ENCODE measurements around the gene CDH23.
"Not testable (repeated sequence)": the region's sequence is repeated elsewhere in the genome, so short reads cannot be mapped to it uniquely, and the experiment has no call there.

CDH23 gene

DNA sequence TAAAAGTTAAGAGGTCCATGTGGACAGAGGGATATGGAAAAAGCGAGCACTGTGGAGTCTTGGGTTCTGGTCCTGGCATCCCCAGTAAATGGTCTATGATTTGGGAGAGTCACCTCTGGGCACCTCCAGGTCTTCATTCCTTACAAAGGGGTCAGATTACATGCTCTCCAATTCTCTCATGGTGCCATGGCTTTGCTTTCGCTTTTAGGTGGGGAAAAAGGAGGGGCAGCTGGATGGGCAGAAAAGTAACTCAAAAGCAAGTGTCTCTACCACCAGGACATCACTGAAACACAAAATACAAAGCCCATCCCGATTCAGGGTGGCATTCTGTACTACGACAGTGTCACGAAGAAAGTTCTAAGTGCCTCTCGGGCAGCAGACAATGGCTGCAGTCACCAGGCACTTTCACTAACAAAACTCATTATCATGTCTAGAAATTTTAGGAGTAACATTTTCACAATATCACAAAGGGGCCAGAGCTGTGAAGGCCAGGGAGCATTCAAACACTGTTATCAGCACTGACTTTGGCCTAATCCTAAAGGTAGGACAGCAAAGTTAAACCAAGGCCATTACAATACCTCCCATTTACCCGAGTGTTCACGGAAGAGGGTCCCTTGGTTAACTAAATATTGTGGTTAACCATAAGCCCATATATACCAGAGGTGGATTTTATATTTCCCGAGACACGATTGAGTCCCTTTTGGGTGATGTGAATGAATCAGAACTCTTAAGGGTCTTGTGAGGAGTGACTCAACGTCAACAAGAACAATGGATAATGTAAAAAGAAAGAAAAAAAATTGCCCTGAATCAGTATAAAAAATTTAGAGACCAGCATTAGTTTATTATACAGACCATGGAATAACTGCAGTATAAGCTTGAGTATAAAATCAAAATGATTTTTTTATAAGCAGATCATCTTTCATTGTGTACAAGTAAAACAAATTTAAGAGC lies 451.9 kb downstream of the CDH23 start:
- DNase-seq: no peak

DNA sequence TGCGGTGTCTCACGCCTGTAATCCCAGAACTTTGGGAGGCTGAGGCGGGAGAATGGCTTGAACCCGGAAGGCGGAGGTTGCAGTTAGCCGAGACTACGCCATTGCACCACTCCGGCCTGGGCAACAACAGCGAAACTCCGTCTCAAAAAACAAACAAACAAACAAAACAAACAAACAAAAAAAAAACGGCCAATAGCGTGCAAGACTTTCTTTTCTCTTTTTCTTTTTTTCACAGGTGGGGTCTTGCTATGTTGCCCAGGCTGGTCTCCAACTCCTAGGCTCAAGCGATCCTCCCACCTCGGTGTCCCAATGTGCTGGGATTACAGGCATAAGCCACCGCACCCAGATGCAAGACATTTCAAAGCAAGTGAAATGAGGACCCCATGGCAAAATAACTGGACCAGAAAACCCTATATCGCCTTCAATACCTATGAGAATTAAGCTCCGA lies 452.8 kb downstream of the CDH23 start:
- no peak for DNase-seq

DNA sequence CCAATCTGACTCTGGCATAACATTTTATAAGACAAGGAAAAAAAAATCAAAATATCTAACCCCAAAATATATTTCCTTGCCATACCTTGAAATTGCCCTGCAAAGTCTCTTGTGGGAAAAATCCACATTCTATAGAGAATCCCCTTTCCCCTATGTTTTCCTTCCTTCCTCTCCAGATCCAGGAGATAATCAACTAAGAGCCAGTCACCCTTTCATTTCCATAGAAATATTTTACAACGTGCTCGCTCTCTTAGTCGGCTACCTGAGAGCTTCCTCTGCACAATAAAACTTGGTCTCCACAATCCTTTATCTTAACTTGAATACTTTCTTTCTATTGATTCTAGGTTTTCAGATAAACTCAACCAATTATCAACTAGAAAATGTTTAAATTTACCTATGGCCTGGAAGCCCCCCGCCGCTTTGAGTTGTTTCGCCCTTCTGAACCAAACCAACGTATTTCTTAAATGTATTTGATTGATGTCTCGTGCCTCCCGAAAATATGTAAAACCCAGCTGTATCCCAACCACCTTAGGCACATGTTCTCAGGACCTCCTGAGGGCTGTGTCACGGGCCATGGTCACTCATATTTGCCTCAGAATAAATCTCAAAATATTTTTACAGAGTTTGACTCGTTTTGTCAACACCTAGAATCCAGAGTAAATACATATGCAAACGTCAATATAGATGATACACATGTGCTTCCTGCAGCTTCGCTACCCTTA lies 453.5 kb downstream of the CDH23 start:
- no peak for DNase-seq

DNA sequence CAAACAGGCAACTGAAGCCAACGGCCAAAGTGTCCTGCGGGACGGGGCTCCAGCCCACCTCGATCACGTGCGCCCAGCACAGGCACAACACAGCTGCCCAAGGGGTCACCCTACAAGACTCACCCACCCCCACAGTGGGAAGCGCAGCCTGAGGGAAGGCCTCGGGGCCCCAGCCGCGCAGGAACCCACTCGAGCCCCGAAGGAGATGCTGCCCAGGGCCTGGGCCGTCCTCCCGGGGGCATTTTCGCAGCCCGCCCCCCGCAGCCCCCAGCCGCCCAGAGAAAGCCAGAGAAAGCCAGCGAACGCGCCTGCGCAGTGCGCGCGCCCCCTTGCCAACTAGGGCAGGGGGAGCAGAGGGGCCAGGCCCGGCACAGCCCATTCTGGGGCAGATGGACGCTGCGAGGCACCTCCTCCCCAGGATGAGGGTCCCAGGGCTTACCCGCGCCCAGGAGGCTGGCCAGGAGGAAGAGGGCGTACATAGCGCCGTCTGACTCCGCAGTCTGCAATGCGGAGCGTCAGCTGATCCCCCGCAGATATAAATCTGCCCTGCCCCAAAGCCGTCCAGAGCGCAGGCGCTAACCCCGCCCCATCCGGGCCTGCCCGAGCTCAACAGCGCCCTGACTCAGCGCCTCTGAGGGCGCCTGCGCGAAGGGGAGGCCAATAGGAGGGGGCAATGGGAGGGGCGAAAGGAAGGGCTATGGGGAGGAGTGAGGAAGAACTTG lies 454.2 kb downstream of the CDH23 start, which contains the start of gene PSAP:
Gene PSAP (minus strand): TSS at position 509 of the 722 bp plus-strand sequence. CDS start 30 bp downstream, at position 479.
- peak; percentile 93 to 94 for DNase-seq

DNA sequence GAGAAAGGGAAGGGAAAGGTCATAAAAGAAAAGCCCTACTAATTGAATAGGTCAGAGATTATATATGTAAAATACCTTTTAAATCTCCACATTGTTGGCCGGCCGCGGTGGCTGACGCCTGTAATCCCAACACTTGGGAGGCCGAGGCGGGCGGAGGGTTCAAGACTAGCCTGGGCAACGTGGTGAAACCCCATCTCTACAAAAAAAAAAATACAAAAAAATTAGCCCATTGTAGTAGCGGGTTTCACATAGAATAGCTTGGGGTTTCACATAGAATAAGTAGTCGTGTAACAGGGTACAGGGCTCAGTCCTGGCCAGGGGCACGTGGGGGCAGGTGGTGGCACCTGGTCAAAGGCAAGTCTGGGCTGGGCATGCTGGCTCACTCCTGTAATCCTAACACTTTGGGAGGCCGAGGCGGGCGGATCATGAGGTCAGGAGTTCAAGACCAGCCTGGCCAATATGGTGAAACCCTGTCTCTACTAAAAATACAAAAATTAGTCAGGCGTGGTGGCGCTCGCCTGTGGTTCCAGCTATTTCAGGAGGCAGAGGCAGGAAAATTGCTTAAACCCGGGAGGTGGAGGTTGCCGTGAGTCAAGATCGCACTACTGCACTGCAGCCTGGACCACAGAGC lies 454.9 kb downstream of the CDH23 start:
- DNase-seq: not testable (repeated sequence)

DNA sequence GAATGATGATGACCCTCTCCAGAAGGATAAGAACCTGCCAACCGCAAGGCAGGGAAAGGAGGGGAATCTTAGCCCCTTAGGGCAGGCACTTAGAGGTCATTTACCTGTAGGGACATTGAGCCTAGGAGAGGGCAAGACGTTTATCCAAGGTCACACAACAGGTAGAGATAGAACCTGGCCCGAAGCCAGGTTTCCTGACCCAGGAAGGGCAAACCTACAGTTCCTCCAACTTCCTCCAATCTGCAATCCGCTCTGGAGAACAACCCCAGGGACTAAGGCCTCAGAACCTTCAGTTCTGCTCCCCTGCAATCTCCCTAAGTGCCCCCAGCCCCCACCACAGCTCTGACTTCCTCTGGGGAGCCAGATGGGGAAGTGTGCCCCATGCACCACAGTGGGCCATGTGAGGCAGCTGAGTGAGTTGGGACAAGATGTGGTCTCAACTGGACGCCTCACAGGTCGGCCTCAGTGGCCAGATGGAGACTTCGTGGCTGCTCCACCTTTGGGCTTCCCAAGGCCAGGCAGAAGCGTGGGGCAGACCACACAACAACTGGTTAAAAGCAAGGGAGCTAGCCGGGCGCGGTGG lies 455.7 kb downstream of the CDH23 start:
- DNase-seq: no peak

DNA sequence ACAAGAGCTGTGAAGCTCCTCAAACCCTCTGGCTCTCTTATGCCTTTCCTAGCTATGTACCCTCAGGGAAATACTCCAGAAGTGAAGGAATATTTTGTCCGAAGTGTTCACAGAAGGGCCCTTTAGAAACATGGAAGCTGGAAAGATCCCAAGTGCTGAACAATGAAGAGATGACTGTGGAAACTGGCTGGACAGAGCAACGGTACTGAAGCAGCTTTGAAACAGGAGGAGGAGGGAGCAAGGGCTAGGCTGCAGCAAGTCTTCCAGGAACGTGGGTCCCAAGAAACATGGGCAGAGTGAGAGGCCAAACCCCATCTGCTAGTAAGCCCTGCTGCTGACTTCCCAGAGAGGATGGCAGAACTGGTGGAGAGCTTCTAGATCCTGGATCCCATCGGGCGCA lies 457.3 kb downstream of the CDH23 start:
- DNase-seq: no peak

DNA sequence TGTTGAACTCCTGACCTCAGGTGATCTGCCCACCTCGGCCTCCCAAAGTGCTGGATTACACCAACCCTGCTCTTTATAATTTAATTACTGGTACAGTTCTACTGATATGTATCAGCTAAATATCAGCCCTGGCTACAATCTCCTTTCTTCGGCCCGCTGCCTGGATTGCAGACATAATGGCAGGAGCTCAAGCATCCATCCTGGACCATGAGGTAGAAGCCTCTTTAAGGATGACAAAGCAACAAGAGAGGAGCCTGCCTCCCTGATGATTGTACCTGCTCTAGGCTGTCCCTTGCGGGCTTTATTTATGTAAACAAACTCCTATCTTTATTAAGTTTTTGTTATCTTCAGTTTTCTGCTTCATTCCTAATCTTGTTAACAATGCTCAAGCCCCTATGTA lies 459.9 kb downstream of the CDH23 start:
- DNase-seq: no peak

DNA sequence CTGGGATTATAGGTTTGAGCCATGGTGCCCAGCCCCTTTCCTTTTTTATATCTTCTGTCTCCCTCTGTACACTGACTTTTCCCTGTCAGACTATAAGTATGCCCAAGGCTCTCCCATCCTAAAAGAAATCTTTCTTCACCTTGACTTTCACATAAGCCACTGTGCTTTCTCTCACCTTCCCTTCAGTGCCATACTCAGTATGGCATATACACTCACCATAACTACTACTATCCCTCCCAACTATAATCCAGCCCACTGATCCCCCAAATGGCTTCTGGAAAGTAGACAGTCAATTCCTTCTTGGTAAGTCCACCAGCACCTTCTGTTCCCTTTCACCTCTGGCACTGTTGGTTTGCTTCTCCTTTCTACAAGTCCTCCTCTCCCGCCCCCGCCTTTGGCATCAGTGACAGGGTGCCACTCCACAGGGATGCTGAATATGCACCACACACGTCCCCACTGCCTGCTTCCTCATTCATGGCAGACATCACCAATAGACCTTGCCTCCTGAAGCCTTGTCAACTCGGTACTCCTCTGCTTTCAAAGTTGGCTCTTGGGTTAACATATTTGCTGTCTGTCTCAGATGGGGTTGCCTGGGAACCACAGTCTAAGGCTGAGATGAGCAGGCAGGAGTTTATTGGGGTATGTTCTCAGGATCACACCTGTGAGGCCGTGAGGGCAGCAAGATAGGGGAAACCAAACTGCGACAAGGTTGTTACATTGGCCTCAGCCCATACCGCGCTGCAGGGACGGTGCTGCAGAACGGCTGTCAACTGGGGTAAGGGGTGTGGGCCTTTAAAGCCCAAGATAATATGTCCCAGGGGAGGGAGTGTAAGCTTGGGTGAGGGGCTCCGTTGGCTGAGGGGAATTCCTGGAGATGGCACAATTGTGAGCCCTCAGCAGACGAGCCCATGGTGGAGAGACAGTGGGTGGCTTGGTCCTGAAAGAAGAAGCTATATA lies 461.5 kb downstream of the CDH23 start:
- DNase-seq: no peak

DNA sequence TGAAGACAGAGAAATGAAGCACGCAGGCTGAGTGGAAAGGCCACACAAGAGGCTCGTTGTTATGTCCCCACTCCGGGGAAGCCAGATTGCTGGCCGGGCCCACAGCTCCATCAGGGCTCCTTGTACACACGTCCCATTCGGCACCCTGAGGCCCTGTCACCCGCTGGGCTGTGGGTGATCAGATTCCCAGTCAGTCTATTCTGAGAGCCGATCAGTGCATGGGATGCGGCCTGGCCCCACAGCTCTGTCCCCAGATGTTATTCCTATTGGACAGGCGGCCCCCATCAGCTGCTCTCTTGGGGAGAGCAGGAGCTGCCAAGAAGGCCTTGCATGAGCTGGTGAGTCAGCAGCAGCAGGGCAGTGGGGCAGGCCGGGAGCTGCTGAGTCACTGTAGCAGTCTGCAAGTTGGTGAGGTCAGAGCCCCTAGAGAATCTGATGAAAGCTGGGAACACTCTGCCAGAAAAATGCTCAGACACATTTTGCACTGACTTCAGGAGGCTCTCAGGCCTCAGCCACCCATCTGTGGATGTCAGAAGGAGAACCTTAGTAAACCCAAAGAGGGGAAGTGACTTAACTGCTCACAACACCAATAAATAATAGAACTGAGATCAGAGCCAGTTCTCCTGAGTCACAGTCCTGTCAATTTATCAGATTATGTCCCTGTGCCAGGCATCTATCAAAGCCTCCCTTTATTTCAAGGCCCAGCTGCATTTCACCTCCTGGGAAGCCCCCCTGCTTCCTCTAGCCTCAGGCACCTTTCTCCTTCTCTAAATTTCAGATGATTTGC lies 463.7 kb downstream of the CDH23 start:
- DNase-seq: peak; percentile 43 to 69

DNA sequence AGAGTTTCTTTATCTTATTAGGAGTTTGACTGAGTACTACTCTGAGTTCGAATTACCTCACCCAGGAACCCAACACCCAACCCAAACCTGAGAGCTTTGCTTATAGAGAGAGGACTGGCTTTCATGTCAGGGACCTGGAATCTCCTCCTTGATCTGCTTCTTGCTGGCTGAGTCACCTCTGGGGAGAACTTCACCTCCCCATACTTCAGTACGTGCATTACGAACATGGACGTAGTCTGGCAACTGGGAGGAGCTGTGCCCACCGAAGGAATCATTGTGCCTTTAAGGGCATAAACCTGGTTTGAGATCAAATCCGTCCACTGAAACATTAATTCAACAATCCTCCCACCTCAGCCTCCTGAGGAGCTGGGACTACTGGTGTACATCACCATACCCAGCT lies 466.5 kb downstream of the CDH23 start:
- no peak for DNase-seq

DNA sequence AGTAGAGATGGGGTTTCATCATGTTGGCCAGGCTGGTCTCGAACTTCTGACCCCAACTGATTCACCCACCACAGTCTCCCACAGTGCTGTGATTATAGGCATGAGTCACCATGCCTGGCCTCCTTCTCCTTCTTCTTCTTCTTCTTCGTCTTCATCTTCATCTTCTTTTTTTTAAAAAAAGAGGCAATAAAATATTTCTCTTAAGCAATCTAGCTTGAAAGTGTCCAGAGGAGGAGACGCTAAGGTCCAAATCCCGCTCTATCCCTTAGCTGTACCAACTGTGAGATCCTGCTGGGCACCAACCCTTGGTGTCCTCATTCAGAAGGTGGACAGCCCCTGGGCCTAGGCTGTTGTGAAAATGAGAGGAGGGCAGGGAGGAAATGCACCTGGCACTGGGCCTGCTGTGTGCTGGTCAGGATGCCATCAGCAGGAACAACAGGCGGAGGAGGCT lies 468.2 kb downstream of the CDH23 start:
- DNase-seq: no peak

Data from NCI-H2081 (cell line).